HG02840 (cell line): ENCODE data around the gene LPP.

Experiments used
- ATAC-seq: cut with Tn5 transposase; IDR thresholded peaks from one replicate; pipeline ENCODE4 v1.9.1; 2021; ENCODE audit warnings: mild to moderate bottlenecking, moderate library complexity, moderate number of reproducible peaks; ENCODE audit not compliant: unreplicated experiment, low FRiP score

LPP gene

DNA sequence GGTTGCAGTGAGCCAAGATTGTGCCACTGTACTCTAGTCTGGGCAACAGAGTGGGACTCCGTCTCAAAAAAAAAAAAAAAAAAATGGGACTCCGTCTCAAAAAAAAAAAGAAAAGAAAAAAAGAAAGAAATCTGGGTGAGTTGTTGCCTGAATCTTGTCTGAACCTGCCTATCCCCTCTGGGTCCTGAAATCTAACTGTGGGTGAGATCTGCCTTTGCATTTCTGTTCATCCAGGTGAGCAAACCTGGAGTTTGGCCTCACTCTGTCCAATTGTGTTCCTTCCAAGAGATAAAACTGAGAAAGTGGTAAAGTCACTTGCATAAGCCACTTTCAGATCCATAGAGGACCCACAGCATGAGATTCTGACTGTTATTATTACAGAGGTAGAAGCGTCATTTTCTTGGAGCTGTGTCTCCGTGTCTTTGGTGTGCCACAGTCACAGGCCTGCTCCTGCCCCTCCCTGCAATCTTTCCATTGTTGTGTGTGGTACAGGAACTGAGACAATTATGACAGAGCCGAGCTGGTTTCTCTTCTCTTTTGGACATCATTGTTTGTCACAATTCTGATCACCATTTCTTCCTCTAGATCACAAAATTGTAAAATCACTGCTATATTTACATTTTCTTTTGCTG is 235.9 kb downstream of the LPP start:
- ATAC-seq: peak; percentile 87

DNA sequence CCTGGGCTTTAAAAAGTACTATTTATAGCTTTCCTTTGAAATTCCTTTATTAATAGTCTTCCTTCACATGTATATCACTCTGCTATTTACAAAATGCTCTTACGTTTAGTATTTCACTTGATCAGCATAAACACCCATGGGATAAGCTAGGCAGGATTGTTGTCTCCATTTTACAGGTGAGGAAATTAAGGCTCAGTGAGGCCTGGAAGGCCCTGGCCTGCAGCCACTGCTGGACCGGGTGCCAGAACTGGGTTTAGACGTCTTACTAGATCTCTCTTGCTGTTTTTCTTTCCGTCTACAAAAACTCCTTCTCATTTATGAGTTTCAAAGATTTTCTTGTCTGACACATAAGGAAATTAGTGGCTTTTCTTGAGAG is 236.4 kb downstream of the LPP start:
- ATAC-seq: peak; percentile 30

DNA sequence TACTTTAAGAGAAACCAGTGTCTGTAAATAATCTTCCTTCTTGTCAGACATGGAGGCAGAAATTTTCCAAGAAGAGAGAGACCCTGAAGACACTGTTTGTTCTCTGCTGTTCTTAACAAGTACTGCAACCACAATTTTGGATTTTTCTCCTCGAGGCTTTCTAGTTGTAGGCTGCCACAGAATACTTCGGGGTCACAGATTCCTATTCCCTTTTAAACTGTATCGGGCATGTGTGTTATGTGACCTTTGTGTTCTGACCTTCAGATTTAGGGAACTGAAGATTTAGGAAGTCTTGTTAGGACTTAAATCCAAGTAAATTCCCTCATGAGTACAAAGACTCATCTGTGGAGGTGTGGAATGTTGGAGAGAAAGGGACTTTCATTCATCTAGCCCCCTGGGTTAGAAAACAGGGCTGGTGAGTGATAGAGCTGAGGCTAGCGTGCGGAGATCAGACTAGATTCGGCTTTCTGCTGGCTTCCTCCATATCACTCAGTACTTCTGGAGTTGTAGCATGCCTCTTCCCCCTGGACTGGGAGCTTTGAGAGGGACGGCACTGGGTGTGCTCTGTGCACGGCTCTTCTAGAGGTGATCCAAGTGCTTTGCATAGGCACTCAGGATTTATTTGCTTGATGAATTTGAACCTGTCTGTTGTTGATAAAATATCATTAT is 237.0 kb downstream of the LPP start:
- no peak for ATAC-seq

DNA sequence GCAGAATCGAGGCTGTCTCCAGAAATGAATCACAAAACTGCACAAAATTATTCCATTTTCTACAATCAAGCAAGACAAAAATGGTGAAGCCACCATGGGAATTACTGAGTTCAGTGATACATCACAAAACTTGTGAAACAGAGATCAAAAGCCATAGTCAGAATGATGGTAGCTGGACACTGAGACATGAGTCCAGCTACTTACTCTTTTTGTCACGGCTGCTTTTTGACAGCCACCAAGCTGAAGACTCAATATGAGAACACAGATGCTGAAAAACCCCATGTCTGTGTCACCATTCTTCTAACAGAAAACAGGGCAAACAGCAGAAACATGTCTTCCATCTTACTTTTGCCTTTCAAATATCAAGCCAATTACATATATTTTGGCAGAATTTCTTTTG is 237.6 kb downstream of the LPP start:
- ATAC-seq: no peak

DNA sequence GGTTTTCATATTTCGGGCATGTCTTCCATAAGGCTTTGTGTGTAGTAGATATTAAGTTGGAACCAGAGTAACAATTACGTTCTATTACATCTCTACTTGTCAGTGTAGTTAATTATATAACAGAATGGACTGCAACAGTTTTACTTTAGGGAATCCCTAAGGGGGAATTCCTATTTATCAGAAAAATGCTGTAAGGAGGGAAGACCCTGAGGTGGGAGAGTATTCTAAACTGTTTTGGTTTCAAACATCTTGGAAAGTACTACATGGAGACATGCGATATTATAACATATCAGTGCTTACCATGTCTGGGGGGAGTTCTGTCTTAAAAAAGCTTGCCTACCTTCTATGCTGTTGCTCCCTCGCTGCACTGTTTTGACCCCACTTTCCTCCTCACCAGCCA is 238.1 kb downstream of the LPP start:
- no peak for ATAC-seq

DNA sequence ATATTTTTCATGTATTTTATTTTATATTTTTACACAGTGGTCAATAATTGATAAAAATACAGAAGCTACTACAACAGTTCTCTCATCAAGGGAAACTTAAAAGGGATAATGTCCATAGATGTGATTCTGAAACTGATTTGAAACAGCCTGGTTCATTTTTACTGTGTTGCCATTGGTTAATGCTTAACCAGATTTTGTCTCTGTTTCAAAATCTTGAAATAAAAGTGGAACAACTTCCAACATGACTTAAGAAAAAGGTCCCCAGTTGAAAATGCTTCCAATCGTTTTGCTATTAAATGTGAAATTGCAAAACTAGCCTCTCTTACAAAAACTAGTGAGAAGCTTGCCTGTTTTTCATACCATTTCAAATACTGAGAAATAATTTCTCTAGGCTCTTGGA is 240.7 kb downstream of the LPP start:
- no peak for ATAC-seq

DNA sequence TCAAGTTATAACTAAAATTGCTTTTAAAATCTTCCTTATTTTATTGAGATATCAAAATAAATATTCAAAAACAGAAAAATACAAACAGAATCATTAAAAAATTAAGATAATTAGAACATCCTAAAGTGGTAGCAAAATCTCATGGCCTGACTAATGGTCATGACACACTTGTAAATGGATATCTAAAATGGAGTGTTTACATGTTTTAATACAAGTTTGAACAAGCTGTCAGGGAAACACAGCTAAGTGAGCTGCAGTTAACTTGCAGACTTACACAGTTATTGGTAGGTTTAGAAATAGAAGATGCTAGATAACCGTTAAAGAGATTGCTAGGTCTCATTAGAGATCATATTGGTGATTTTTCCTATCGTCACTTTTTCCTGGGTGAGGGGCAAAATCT is 242.3 kb downstream of the LPP start:
- no peak for ATAC-seq

DNA sequence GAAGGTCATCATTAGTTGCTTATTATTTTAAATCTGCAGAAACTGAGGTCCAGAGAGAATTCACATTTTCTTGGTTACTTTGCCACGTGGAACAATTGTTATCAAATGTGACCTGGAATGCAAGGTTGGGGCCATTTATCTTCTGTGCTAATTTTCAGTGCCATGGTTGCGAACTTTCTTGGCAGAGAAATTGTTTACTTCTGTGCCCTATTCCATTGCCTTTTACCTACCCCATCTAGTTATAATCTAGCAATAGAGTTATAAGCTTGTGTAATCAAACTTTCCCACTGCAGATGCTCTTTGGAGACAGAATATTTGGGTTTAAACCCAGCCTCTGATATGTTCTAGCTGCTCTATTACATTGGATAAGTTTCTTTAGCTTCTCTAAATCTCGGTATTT is 242.9 kb downstream of the LPP start:
- ATAC-seq: no peak

DNA sequence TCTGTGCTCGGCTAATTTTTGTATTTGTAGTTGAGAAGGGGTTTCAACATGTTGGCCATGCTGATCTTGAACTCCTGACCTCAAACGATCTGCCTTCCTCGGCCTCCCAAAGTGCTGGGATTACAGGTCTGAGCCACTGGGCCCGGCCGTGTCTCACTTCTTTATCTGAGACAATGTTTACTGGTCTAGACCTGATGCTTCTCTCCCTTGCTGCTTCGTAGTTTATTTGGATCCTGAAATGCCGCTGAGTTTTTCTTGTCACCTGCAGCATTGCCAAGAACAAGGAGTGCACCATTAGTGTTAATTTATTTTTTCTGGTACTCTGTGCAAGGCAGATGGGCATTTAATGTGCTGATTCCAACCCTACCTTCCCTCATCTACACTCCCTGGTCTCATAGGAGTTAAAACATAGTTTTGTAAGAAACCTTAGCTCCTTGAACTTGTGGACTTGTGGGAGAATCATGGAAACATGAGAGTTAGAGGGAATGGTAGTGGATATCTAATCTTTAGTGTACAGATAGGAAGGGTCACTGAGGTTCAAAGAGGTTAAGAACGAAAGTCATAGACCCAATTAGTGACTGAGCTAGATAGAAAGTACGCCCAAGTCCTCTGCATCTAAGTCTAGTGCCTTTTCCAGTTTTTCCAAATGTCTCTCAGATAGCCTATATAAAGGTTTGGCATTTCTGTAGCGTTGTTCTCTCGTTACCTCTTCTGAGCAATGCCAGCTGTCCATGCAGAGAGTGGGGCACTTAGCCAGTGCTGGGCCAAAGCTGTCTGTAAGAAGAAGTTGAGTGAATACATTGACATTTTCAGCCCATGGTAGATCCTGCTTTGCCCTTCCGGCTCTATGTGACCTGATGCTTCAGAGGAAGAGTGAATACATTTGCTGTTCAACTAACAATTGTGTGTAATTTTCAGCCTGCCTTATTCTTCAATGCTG is 244.1 kb downstream of the LPP start:
- ATAC-seq: no peak

DNA sequence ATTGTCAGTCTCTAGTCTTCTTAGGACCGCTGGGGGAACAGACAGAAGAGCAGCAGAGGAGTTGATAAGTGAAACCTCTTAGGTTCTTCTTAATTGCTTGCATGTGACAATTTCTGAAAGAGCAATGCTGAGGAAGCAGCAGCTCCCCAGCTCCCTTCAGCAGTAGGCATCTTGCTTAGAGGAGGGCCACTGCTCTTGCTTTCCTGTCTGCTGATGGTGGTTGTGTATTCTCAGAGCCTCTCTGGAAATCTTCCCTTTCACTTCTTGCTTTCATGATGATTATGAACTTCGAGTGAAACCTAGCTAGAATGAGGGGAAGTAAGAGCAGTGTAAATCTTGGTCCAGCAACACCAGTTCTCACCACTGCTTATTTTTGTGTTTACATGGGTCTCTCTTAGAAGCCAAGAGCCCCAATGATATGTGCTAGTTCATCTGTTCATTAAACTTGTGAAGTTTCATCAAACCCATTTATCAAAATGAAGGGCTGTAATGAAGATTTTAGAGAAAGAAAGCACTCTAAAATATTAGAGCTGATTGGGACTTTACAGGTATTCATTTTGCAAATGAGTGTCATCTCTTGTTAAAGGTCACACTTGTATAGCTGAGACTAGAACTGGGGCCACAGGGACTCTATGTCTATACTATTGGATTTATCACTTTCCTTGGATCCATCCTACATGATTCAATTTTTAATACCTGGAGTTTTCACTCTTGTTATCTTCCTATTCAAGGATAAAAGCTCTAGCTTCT is 246.7 kb downstream of the LPP start:
- peak; percentile 86 for ATAC-seq

DNA sequence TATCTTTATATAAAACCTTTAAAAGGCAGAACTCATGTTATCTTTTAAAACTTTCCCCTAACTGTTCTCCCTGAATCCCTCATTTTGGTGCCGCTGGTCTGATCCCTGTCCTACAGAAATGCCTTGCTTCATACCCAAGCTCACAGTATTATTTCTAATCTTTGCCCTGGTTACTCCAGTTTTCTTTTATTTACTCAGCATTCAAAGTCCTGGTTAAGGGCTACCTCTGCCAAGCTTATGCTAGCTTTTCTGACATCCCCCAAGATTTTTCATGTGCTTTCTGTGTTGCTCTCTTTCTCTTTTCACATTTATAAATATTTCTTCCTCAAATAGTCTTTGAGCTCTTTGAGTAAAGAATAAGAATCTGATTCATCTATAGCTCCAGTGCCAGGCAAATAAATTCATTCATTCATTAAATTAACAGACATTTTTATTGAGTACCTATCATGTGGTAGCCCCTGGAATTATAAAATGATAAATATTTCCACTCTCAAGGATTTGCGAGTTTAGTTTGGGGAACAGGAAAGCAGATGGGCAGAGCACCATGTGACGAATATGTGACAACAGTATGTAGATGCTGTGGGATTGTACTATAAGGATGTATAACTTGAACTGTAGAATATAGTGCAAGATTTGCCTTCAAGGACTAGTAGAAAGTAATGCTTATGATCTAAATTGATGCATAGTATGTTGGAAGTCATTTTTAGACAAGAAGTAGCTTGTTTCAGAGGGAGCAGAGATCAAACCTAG is 247.5 kb downstream of the LPP start:
- ATAC-seq: no peak

DNA sequence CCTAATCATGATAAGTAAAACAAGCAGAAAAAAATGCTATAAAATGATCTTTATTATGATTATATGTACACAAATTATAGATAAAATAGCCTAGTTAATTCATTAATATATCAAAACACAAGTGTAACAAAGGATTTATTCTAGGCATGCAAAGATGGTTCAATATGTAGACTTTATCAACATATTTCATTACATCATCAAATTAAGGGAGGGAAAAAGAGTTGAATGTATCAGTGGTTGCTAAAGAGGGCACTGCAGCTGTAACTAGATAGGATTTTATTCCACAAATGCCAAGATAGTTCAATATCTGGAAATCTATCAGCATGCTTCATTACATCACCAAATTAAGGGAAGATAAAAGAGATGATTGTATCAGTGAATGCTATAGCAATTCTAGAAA is 248.3 kb downstream of the LPP start:
- ATAC-seq: no peak

DNA sequence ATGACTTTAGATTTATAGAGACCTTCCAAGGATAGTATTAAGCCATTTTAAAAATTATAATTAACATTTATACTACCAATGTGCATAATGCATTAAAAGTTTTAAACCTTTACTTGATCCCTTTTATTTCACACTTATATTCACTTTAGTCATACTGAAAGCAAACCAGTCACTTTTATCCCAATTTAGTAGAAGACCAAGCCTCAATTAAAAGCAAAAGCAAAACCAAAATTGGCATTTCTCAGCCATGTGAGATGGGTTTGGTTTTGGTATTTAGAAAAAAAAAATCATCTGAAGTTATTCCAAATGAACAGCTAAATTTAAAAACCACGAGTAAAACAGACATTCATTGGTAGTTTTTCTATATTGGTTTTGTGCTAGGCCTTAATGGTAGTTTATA is 249.4 kb downstream of the LPP start:
- no peak for ATAC-seq

DNA sequence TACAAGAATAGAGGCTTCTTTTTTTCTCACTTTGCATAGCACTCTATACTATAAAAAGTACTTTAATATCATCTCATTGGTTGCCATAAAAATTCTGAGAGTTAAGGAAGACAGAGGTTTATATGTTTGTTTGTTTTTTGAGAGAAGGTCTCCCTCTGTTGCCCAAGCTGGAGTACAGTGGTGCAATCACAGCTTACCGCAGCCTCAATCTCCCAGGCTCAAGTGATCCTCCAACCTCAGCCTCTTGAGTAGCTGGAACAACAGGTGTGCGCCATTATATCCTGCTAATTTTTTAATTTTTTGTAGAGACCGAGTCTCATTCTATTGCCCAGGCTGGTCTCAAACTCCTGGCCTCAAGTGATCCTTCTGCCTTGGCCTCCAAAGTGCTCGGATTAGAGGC is 250.2 kb downstream of the LPP start:
- ATAC-seq: no peak

DNA sequence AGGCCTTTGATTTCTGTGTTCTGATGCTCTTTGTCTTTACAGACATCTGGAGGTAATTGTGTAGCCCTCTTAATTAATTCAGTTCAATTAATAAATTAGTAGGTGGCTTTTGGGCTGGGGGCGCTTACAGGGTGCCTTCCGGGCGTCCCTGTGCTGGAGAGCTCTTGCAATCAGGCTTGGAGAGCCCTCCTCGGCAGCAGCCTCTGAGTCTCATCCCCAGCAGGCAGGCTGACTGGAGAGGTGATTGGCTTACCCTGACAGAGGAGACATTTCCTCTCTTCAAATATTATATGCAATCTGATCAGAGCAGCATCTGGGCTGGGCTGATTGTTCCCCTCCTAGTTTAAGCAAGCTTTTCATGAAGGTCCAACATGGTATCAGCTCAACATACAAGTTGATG is 250.7 kb downstream of the LPP start:
- no peak for ATAC-seq

DNA sequence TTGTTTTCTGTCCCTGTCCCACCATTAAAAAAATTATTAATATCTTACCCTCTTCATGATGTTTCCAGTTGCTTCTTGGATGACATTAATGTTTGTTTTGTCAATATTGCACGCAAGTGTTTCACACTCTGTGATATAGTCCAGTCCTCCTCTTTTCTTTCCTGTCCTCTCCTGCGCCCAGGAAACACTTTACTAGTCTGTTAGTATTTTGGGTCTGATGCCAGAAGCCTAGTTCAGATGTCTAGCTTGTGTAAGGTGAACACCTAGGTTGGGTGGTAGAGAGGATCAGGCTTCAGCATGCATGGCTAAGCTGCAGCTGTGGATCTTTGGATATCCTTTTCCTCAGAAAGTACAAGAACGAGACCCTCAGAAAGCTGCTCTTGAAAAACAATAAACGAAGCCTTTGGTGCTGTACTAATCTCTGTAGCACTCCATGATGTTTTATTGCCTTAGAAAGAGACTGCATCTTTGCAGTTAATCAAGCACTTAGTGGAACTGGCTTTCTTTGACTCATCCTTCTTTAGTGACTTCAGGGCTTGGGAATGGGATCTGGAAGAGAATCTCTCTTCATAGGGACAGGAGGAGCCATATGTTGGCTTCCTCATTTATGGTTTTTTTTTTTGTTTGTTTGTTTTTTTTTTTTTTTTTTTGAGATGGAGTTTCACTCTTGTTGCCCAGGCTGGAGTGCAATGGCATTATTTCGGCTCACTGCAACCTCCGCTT is 253.4 kb downstream of the LPP start:
- ATAC-seq: no peak

DNA sequence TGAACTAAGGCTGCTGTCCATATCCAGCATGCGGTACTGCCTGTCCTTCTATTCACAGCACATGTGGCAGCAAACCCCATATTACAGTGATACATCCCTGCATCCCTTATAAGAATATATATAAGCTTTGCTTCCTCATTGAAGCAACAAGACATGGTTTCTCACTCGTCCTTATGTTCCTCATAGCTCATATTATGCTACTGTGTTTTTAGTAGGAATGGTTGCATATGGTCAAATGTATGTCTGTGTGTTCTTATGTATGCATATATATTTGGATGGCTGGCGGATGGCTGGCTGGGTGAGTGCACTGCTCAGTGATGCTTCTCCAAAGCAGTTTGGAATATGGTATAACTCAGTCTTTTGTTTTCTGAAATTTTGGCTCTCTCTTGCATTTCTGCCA is 254.9 kb downstream of the LPP start:
- ATAC-seq: no peak

DNA sequence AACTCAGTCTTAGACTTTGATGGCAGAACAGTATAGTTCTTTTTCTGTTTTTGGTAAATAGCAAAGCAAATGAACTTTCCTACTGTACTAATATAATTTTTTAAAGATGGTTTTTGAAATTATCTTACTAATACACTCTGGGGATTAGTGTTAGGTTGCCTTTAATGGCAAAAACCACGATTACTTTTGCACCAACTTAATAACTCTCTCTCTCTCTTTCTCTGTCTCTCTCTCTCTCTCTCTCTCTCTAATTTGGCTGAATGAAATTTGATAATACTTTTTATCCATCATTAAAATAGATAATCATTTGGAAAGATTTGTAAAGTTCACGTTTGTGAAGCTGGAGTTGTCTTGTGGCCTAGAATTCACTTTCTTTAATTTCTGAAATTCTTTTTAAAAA is 257.8 kb downstream of the LPP start:
- no peak for ATAC-seq

DNA sequence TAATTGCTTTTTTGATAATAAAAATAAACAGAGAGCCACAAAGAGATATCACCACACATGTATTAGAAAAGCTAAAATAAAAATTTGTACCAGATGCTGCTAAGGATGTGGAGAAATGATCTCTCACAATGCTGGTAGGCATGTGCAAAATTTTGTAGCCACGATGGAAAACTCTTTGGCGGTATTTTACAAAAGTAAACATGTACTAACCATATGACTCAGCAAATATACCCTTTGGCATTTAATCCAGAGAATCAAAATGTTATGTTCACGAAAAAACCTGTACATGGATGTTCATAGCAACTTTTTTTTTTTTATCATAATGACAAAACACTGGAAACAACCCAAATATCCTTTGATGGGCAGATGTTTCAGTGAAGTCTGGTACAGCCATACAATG is 261.2 kb downstream of the LPP start:
- no peak for ATAC-seq

DNA sequence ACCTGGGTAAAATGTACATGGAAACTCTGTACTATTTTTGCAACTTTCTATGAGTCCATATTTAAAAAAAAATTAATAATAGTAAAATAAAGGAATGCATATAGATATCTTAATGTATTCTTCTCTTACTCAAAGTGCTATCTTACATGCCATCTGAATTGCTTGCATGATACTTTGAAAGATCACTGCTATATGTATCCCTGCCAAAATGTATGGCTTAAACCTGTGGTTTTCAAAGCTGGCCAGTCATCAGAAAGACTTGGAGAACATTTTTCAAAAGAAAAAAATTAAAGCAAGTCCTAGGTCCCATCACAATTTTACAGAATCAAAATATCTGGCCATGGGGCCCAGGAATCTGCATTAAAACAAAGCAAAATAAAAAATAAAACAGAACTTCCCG is 262.1 kb downstream of the LPP start:
- no peak for ATAC-seq
